ENCODE results near the gene GJB2. TPM values are rescaled to one million over a fixed set of nuclear protein-coding genes. Genes with fewer than 3 reads are reported as not detected.

GJB2 gene
- total and polyA plus RNA-seq, 2 of the 8 experiments (the other 6 are each of a cell fraction or from before 2014, with no cell fraction given): 0.20 to 0.21 TPM

- no peak for TF ChIP-seq POLR2AphosphoS5 (IDR thresholded peaks at IDR 0.05; ENCODE audit: low read depth, low read length)
These were observed 40.0 kb upstream of the GJB2 start (continued) for GRCh38 chr13:20232556-20233277.
